OCI-LY7 (cell line): ENCODE results near the gene ADPRHL1. TPM values are rescaled to one million over a fixed set of nuclear protein-coding genes. Genes with fewer than 3 reads are reported as not detected.
"Not testable (repeated sequence)": the region's sequence is repeated elsewhere in the genome, so short reads cannot be mapped to it uniquely, and the experiment has no call there.

Experiments used
- BruUV-seq: library from RNA; stranded (reverse); fragments of 400-500 nt; replicated peaks from 2 replicates; lab custom pipeline; 2021; lab: Mats Ljungman, UMichigan
- CTCF ChIA-PET: fragments of 300-600 bp; sonication (Branson Sonifier 250); formaldehyde crosslinking; loops from one replicate; lab custom pipeline; 2022; ENCODE audit warnings: antibody characterized with exemption; ENCODE audit not compliant: unreplicated experiment; lab: Charles Lee
- POLR2A ChIA-PET: fragments of 300-600 bp; sonication (Branson Sonifier 250); formaldehyde crosslinking; loops from one replicate; lab custom pipeline; 2022; ENCODE audit warnings: antibody characterized with exemption; lab: Charles Lee
- DNase-seq: peaks from one replicate; pipeline ENCODE4 v3.0.0-alpha.2; 2015; ENCODE audit warnings: low spot score
- H2AFZ ChIP-seq: fragments of 200-600 bp; sonication (generic), shearing (Covaris generic); 2 replicates; pipeline ENCODE4 v1.6.1; 2014; ENCODE audit warnings: mild to moderate bottlenecking, antibody characterized with exemption, low read length, moderate library complexity
- H3K27ac ChIP-seq: fragments of 200-600 bp; sonication (generic); 2 replicates; pipeline ENCODE4 v1.5.1; 2014; ENCODE audit warnings: mixed run types, low read depth, mild to moderate bottlenecking, moderate library complexity, low read length, inconsistent platforms; ENCODE audit not compliant: poor library complexity, severe bottlenecking
- H3K36me3 ChIP-seq: fragments of 200-600 bp; sonication (generic); 2 replicates; pipeline ENCODE4 v1.6.1; 2014; ENCODE audit warnings: mild to moderate bottlenecking, antibody characterized with exemption, low read length, moderate library complexity, mixed read lengths; ENCODE audit not compliant: insufficient read depth
- H3K4me1 ChIP-seq: fragments of 200-600 bp; sonication (generic); 2 replicates; pipeline ENCODE4 v1.5.1; 2014; ENCODE audit warnings: mild to moderate bottlenecking, low read length; ENCODE audit not compliant: insufficient read depth, poor library complexity, severe bottlenecking
- H3K4me2 ChIP-seq: fragments of 200-600 bp; sonication (generic); 2 replicates; pipeline ENCODE4 v1.6.1; 2014; ENCODE audit warnings: mild to moderate bottlenecking, low read length
- H3K4me3 ChIP-seq: fragments of 200-600 bp; sonication (generic); 2 replicates; pipeline ENCODE4 v1.5.1; 2014; ENCODE audit warnings: mild to moderate bottlenecking, low read depth, low read length; ENCODE audit not compliant: poor library complexity, severe bottlenecking
- H3K79me2 ChIP-seq: fragments of 200-600 bp; sonication (generic); 2 replicates; pipeline ENCODE4 v1.6.1; 2016; ENCODE audit warnings: low read depth, mild to moderate bottlenecking, low read length, moderate library complexity, mixed read lengths; ENCODE audit not compliant: insufficient read depth
- H3K9me2 ChIP-seq: fragments of 200-600 bp; sonication (generic); 2 replicates; pipeline ENCODE4 v1.6.1; 2016; ENCODE audit warnings: mild to moderate bottlenecking, low read length, mixed read lengths; ENCODE audit not compliant: insufficient read depth
- H3K9me3 ChIP-seq: fragments of 200-600 bp; sonication (generic); 2 replicates; pipeline ENCODE4 v1.6.1; 2014; ENCODE audit warnings: mild to moderate bottlenecking, mixed run types, low read length, mixed read lengths
- H4K20me1 ChIP-seq: fragments of 200-600 bp; sonication (generic); 2 replicates; pipeline ENCODE4 v1.6.1; 2014; ENCODE audit warnings: mild to moderate bottlenecking, antibody characterized with exemption, low read length, moderate library complexity, mixed read lengths; ENCODE audit not compliant: insufficient read depth
- CTCF ChIP-seq: fragments of 200-600 bp; sonication (generic); conservative IDR thresholded peaks from 2 replicates; pipeline ENCODE4 v1.5.1; 2014; ENCODE audit warnings: mild to moderate bottlenecking, antibody characterized with exemption, low read length, moderate library complexity, mixed read lengths
- EZH2phosphoT487 ChIP-seq: fragments of 200-600 bp; sonication (generic); IDR thresholded peaks from 2 replicates; pipeline ENCODE4 v1.6.1; 2018; ENCODE audit warnings: low read depth, borderline replicate concordance, mild to moderate bottlenecking, mixed run types, antibody characterized with exemption, low read length, moderate library complexity, mixed read lengths
- intact Hi-C: fragments of 100-400 bp; cut with micrococcal nuclease; formaldehyde crosslinking; loops from one replicate; pipeline ENCODE4 v1.10.0; 2022; ENCODE audit not compliant: unreplicated experiment
- total RNA-seq, 2 experiments: library from RNA; depleted of rRNA in 1 of 2; stranded (reverse); fragments of >200 nt in 1 of 2; shearing (Covaris generic) in 1 of 2; gene quantifications; 2 replicates each; pipeline ENCODE4 v1.2.3, GENCODE V29; 2014 to 2022

Gene ADPRHL1
- total RNA-seq, 2 experiments from 2014 or later, result 2.5 to 6.2 TPM

GRCh38 chr13:113374511-113375175 lies 78.6 kb downstream of the ADPRHL1 start:
- POLR2A ChIA-PET, result no interaction called here

GRCh38 chr13:113373811-113374485 lies 79.3 kb downstream of the ADPRHL1 start:
- H4K20me1 ChIP-seq, result no peaks in the 10 kb centered on the region
- CTCF ChIA-PET, result no interaction called here
- H3K4me2 ChIP-seq, result no peak overlapping the region
- H2AFZ ChIP-seq, result no peak overlapping the region
- no peak for DNase-seq
- H3K9me2 ChIP-seq, result no peaks in the 10 kb centered on the region
- H3K9me3 ChIP-seq, result no peaks in the 10 kb centered on the region
- H3K36me3 ChIP-seq, result no peaks in the 10 kb centered on the region
- TF ChIP-seq EZH2phosphoT487 (no peak), CTCF (no peak)
- intact Hi-C loops, result no loop called here
- no peaks in the 10 kb centered on the region for H3K4me1 ChIP-seq
- H3K4me3 ChIP-seq, result no peak overlapping the region
- POLR2A ChIA-PET, result no interaction called here
- H3K27ac ChIP-seq, result no peak overlapping the region
- no peaks in the 10 kb centered on the region for H3K79me2 ChIP-seq
- no TSS peak for BruUV-seq

More at GRCh38 chr13:113374511-113375175, 78.6 kb downstream of the ADPRHL1 start:
- TF ChIP-seq EZH2phosphoT487 (no peak), CTCF (no peak)
- BruUV-seq, result no TSS peak
- intact Hi-C loops, result no loop called here
- Histone ChIP-seq H4K20me1 (no peaks in the 10 kb centered on the region), H2AFZ (no peak overlapping the region), H3K4me3 (no peak overlapping the region), H3K9me2 (no peaks in the 10 kb centered on the region), H3K4me2 (no peak overlapping the region), H3K27ac (no peak overlapping the region), H3K9me3 (no peaks in the 10 kb centered on the region), H3K79me2 (no peaks in the 10 kb centered on the region), H3K36me3 (no peaks in the 10 kb centered on the region), H3K4me1 (no peaks in the 10 kb centered on the region)
- no peak for DNase-seq
- CTCF ChIA-PET, result no interaction called here

- POLR2A ChIA-PET, intact Hi-C loops: not testable (repeated sequence)
Measured at GRCh38 chr13:113371701-113372100, 81.6 kb downstream of the ADPRHL1 start.

More at GRCh38 chr13:113371701-113372100, 81.6 kb downstream of the ADPRHL1 start:
- H2AFZ ChIP-seq, DNase-seq, CTCF ChIA-PET, H3K27ac ChIP-seq, BruUV-seq, H3K79me2 ChIP-seq, H3K4me1 ChIP-seq, H3K9me3 ChIP-seq, H4K20me1 ChIP-seq, H3K36me3 ChIP-seq, H3K4me3 ChIP-seq, H3K9me2 ChIP-seq, H3K4me2 ChIP-seq: not testable (repeated sequence)
